H1 (cell line): ENCODE measurements around the gene NR2F2. TPM values are rescaled to one million over a fixed set of nuclear protein-coding genes. Genes with fewer than 3 reads are reported as not detected.

Experiments used
- CTCF ChIA-PET: fragments of 300-600 bp; sonication (Branson Sonifier 250); formaldehyde crosslinking; loops from one replicate; lab custom pipeline; 2021; ENCODE audit not compliant: partially characterized antibody; lab: Charles Lee
- POLR2A ChIA-PET: fragments of 300-600 bp; sonication (Branson Sonifier 250); formaldehyde crosslinking; loops from one replicate; lab custom pipeline; 2021; ENCODE audit warnings: inconsistent platforms; ENCODE audit not compliant: partially characterized antibody; lab: Charles Lee
- DNase-seq, 2 experiments: peaks; one replicate each; pipeline versions ENCODE4 v3.0.0 to v3.0.0-alpha.2; 2010 to 2022; ENCODE audit warnings: low spot score in 2 of 2, low read depth in 1 of 2, mixed read lengths in 1 of 2
- FAIRE-seq: peaks from 2 replicates; lab custom pipeline; 2011; peaks lifted over from hg19 to GRCh38; lab: Jason Lieb, UNC
- H2AFZ ChIP-seq: 2 replicates; pipeline ENCODE4 v1.8.1; 2012; ENCODE audit warnings: low read length, inconsistent platforms
- H2AK5ac ChIP-seq: 2 replicates; pipeline ENCODE4 v1.6.1; 2013; ENCODE audit warnings: low read depth, low read length
- H2BK120ac ChIP-seq: replicated peaks from 2 replicates; pipeline ENCODE3; 2013; ENCODE audit warnings: low read depth, low read length, inconsistent platforms
- H2BK12ac ChIP-seq: 2 replicates; pipeline ENCODE4 v1.6.1; 2013; ENCODE audit warnings: low read depth, low read length
- H2BK15ac ChIP-seq: 2 replicates; pipeline ENCODE4 v1.6.1; 2013; ENCODE audit warnings: low read length
- H2BK20ac ChIP-seq: 2 replicates; pipeline ENCODE4 v1.6.1; 2013; ENCODE audit warnings: low read length
- H2BK5ac ChIP-seq: 2 replicates; pipeline ENCODE4 v1.6.1; 2013; ENCODE audit warnings: low read depth, low read length
- H3K14ac ChIP-seq: 2 replicates; pipeline ENCODE4 v1.6.1; 2013; ENCODE audit warnings: inconsistent platforms; ENCODE audit not compliant: insufficient read length
- H3K18ac ChIP-seq: 2 replicates; pipeline ENCODE4 v1.6.1; 2013; ENCODE audit warnings: low read length; ENCODE audit errors: extremely low read depth
- H3K23ac ChIP-seq: 2 replicates; pipeline ENCODE4 v1.6.1; 2013; ENCODE audit warnings: inconsistent platforms; ENCODE audit not compliant: insufficient read length
- H3K23me2 ChIP-seq: 2 replicates; pipeline ENCODE4 v1.6.1; 2013; ENCODE audit warnings: low read depth, low read length
- H3K27ac ChIP-seq: 2 replicates; pipeline ENCODE4 v1.6.1; 2011; ENCODE audit warnings: low read depth, low read length, inconsistent platforms
- H3K27me3 ChIP-seq, 4 experiments: replicated peaks in 1 of 4; 1 replicate in 1 of 4; 2 replicates in 3 of 4; pipeline versions ENCODE4 v1.6.1 to v1.8.1; 2011 to 2013; ENCODE audit warnings: low read length in 3 of 4, mild to moderate bottlenecking in 3 of 4, inconsistent platforms in 2 of 4, mixed read lengths in 2 of 4, moderate library complexity in 1 of 4; ENCODE audit not compliant: control insufficient read depth in 3 of 4, insufficient read depth in 3 of 4; ENCODE audit errors: extremely low read depth in 1 of 4
- H3K36me3 ChIP-seq, 4 experiments: 2 replicates each; pipeline versions ENCODE4 v1.6.1 to v1.8.1; 2011 to 2013; ENCODE audit warnings: mild to moderate bottlenecking in 4 of 4, low read length in 3 of 4, moderate library complexity in 2 of 4, control low read depth in 1 of 4, inconsistent platforms in 1 of 4; ENCODE audit not compliant: insufficient read depth in 4 of 4, control insufficient read depth in 2 of 4
- H3K4ac ChIP-seq: replicated peaks from 2 replicates; pipeline ENCODE3; 2013; ENCODE audit warnings: low read length, low read depth, mixed read lengths, inconsistent platforms; ENCODE audit not compliant: insufficient read length
- H3K4me1 ChIP-seq, 4 experiments: replicated peaks in 1 of 4; 1 replicate in 1 of 4; 2 replicates in 3 of 4; pipeline versions ENCODE4 v1.6.1 to v1.8.1; 2011 to 2013; ENCODE audit warnings: low read length in 3 of 4, inconsistent platforms in 2 of 4, mixed read lengths in 1 of 4; ENCODE audit not compliant: insufficient read depth in 4 of 4, control insufficient read depth in 3 of 4
- H3K4me2 ChIP-seq, 2 experiments: 2 replicates each; pipeline versions ENCODE4 v1.6.1 to v1.8.1; 2011 to 2013; ENCODE audit warnings: low read depth in 2 of 2, low read length in 2 of 2, control low read depth in 1 of 2, inconsistent platforms in 1 of 2, mild to moderate bottlenecking in 1 of 2; ENCODE audit not compliant: insufficient read depth in 1 of 2
- H3K4me3 ChIP-seq, 4 experiments: fragments of 200-600, 300-600 bp in 1 of 4; sonication (generic), shearing (Covaris generic), sonication (Bioruptor Twin) in 1 of 4; 2 replicates each; pipeline versions ENCODE4 v1.5.1 to v1.8.1; 2011 to 2016; ENCODE audit warnings: low read length in 4 of 4, low read depth in 3 of 4, control low read depth in 2 of 4, inconsistent platforms in 2 of 4, mild to moderate bottlenecking in 2 of 4, mixed read lengths in 1 of 4, moderate library complexity in 1 of 4; ENCODE audit not compliant: insufficient read depth in 2 of 4; ENCODE audit errors: extremely low read depth in 1 of 4
- H3K56ac ChIP-seq: replicated peaks from 2 replicates; pipeline ENCODE3; 2013; ENCODE audit warnings: low read depth, mild to moderate bottlenecking, mixed read lengths, low read length, inconsistent platforms; ENCODE audit not compliant: insufficient read length
- H3K79me1 ChIP-seq: 2 replicates; pipeline ENCODE4 v1.6.1; 2013; ENCODE audit warnings: low read depth, low read length, control low read depth
- H3K79me2 ChIP-seq, 2 experiments: 2 replicates each; pipeline versions ENCODE4 v1.6.1 to v1.8.1; 2012 to 2013; ENCODE audit warnings: low read length in 2 of 2, mild to moderate bottlenecking in 2 of 2, inconsistent platforms in 1 of 2; ENCODE audit not compliant: insufficient read depth in 2 of 2, control insufficient read depth in 1 of 2
- H3K9ac ChIP-seq, 4 experiments: replicated peaks in 1 of 4; 1 replicate in 1 of 4; 2 replicates in 3 of 4; pipeline versions ENCODE4 v1.6.1 to v1.8.1; 2011 to 2013; ENCODE audit warnings: low read depth in 3 of 4, low read length in 3 of 4, control low read depth in 2 of 4, mild to moderate bottlenecking in 2 of 4, moderate library complexity in 2 of 4, inconsistent platforms in 1 of 4; ENCODE audit errors: extremely low read depth in 1 of 4
- H3K9me3 ChIP-seq, 2 experiments: 2 replicates each; pipeline versions ENCODE4 v1.6.1 to v1.8.1; 2012 to 2013; ENCODE audit warnings: mild to moderate bottlenecking in 2 of 2, moderate library complexity in 2 of 2, control low read depth in 1 of 2, inconsistent platforms in 1 of 2, low read depth in 1 of 2, low read length in 1 of 2, mixed read lengths in 1 of 2; ENCODE audit not compliant: insufficient read depth in 2 of 2
- H4K20me1 ChIP-seq, 2 experiments: replicated peaks in 1 of 2; 2 replicates each; pipeline versions ENCODE3 to v1.8.1; 2011 to 2013; ENCODE audit warnings: inconsistent platforms in 2 of 2, low read length in 2 of 2, mild to moderate bottlenecking in 1 of 2; ENCODE audit not compliant: insufficient read depth in 2 of 2, control insufficient read depth in 1 of 2
- H4K5ac ChIP-seq: 2 replicates; pipeline ENCODE4 v1.6.1; 2013; ENCODE audit warnings: low read length, low read depth, mixed read lengths, inconsistent platforms; ENCODE audit not compliant: insufficient read length
- H4K8ac ChIP-seq: 2 replicates; pipeline ENCODE4 v1.8.0; 2013; ENCODE audit warnings: mild to moderate bottlenecking, moderate library complexity, low read length, inconsistent platforms; ENCODE audit not compliant: insufficient read depth; ENCODE audit errors: extremely low read depth
- H4K91ac ChIP-seq: replicated peaks from 2 replicates; pipeline ENCODE3; 2013; ENCODE audit warnings: low read length, mixed read lengths, inconsistent platforms; ENCODE audit not compliant: insufficient read length
- EGR1 ChIP-seq: IDR thresholded peaks from 2 replicates; pipeline ENCODE4 v1.6.1; 2011; ENCODE audit warnings: low read depth, low read length, borderline replicate concordance
- GTF2F1 ChIP-seq: IDR thresholded peaks from 2 replicates; pipeline ENCODE4 v1.6.1; 2012; ENCODE audit warnings: low read depth, low read length, improper control_type of control experiment, borderline replicate concordance
- SIX5 ChIP-seq: IDR thresholded peaks from 2 replicates; pipeline ENCODE4 v1.6.1; 2011; ENCODE audit warnings: mild to moderate bottlenecking, low read depth, low read length
- ZNF274 ChIP-seq: IDR thresholded peaks from 2 replicates; pipeline ENCODE4 v1.7.0; 2012; ENCODE audit warnings: low read length, borderline replicate concordance; ENCODE audit errors: extremely low read depth
- WGBS, 2 experiments: shearing (Covaris generic) in 1 of 2; methylation state at CpG; one replicate each; pipeline versions ENCODE4 v1.1.6 to v1.1.7; 2013 to 2015; ENCODE audit warnings: low lambda C conversion rate in 2 of 2, mixed read lengths in 2 of 2, inconsistent platforms in 1 of 2, low coverage in 1 of 2, missing lambda C conversion rate in 1 of 2; ENCODE audit not compliant: insufficient replicate concordance in 2 of 2, insufficient coverage in 1 of 2, insufficient read length in 1 of 2; ENCODE audit errors: extremely low coverage in 1 of 2, missing lambda C conversion rate in 1 of 2; 5-methylcytosine and 5-hydroxymethylcytosine counted together
- polyA plus RNA-seq, 7 experiments: library from polyadenylated mRNA; depleted of rRNA in 3 of 7; stranded (reverse) in 5 of 7; unstranded in 2 of 7; fragments of >200 nt in 5 of 7; fragments of 200-250 nt in 2 of 7; gene quantifications; 1 replicate in 5 of 7; 2 replicates in 1 of 7; 4 replicates in 1 of 7; pipeline versions ENCODE4 v1.2.1 to v1.2.3, GENCODE V29; 2011 to 2013; ENCODE audit warnings: missing spikeins in 2 of 7, mixed read lengths in 2 of 7
- total RNA-seq: library from RNA; stranded (reverse); fragmentation: NEBNext Ultra II Directional; extraction: Animal tissue kit (Norgen Biotek cat#: 25700); gene quantifications from 2 replicates; pipeline ENCODE4 v1.2.1, GENCODE V29; 2021

NR2F2 gene
- total and polyA plus RNA-seq, 2 of the 8 experiments (the other 6 are each of a cell fraction or from before 2014, with no cell fraction given) = 0.03 TPM; not detected in 1

- no peaks in the 10 kb centered on the region for H3K9me3 ChIP-seq
- POLR2A ChIA-PET = no interaction called here
- no peak overlapping the region for H3K4me3 ChIP-seq
- H2BK20ac ChIP-seq = no peak overlapping the region
- H3K79me2 ChIP-seq = no peaks in the 10 kb centered on the region
- H3K4me2 ChIP-seq = no peak overlapping the region
- H2BK120ac ChIP-seq = no peak overlapping the region
- no peak overlapping the region for H3K23ac ChIP-seq
- H4K8ac ChIP-seq = no peak overlapping the region
- H3K27ac ChIP-seq = no peak overlapping the region
- no peaks in the 10 kb centered on the region for H3K36me3 ChIP-seq
- H3K79me1 ChIP-seq = no peaks in the 10 kb centered on the region
- no peak overlapping the region for H2AK5ac ChIP-seq
- no peak overlapping the region for H3K56ac ChIP-seq
- no peak overlapping the region for H2BK5ac ChIP-seq
- no peak overlapping the region for H4K5ac ChIP-seq
- no peak overlapping the region for H3K4ac ChIP-seq
- no peak overlapping the region for H2BK12ac ChIP-seq
- no peaks in the 10 kb centered on the region; a peak in 1 of 7 replicates for H3K27me3 ChIP-seq
- no peak overlapping the region for H3K14ac ChIP-seq
- DNase-seq (no peak), FAIRE-seq (no peak)
- 97% methylated on average over 1 of the region's 1 CpG; no CpG with 5 or more reads in 1 of the 2 experiments for WGBS, 2 experiments
- H2BK15ac ChIP-seq = no peak overlapping the region
- H3K9ac ChIP-seq = no peak overlapping the region
- H3K18ac ChIP-seq = no peak overlapping the region
- CTCF ChIA-PET = interaction anchor here (0.9 kb wide), 1 partner anchor 11 kb away, joined by 3 read pairs; no protein-coding TSS in a partner anchor
- H3K23me2 ChIP-seq = no peaks in the 10 kb centered on the region
- no peak overlapping the region for H2AFZ ChIP-seq
- H4K20me1 ChIP-seq = no peaks in the 10 kb centered on the region
- no peaks in the 10 kb centered on the region; a peak in 1 of 7 replicates for H3K4me1 ChIP-seq
- H4K91ac ChIP-seq = no peak overlapping the region
- TF ChIP-seq ZNF274 (no peak), EGR1 (no peak), SIX5 (no peak), GTF2F1 (no peak)
Measured at GRCh38 chr15:96306321-96306720, 24.2 kb upstream of the NR2F2 start.
